Choroid plexus epithelial cell (primary cell): ENCODE results near the gene SLC33A1.

Experiments
- DNase-seq: peaks from one replicate; pipeline ENCODE4 v3.0.0-alpha.2; 2010; ENCODE audit warnings: low read depth
- H3K4me3 ChIP-seq: 2 replicates; pipeline ENCODE4 v1.5.1; 2011; ENCODE audit warnings: low read depth, mild to moderate bottlenecking, control low read depth, low read length, moderate library complexity
- TF ChIP-seq, protein P1 (sequence below): conservative IDR thresholded peaks from 2 replicates; pipeline ENCODE4 v1.5.1; 2011; ENCODE audit warnings: low read depth, mild to moderate bottlenecking, control low read depth, inconsistent platforms, low read length, moderate library complexity

Gene SLC33A1

DNA sequence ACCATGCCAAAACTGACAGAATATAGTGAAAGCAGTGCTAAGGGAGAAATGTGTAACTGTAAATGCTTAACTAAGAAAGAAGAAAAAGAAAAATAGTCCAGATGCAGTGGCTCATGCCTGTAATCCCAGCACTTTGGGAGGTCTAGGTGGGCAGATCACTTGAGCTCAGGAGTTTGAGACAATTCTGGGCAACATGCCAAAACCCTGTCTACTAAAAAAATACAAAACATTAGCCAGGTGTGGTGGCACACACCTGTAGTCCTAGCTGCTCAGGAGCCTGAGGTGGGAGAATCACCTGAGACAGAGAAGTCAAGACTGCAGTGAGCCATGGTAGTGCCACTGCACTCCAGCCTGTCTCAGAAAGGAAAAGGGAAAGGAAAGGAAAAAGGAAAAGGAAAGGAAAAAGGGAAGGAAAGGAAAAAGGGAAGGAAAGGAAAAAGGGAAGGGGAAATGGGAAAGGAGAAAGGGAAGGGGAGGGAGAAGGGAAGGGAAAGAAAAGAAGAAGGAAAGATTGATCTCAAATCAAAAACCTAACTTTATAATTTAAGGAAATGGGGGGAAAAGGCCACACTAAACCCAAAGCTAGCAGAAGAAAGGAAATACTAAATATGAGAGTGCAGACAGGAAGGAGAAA is 68.4 kb downstream of the SLC33A1 start:
- no peak overlapping the region for H3K4me3 ChIP-seq
- TF ChIP-seq, protein P1, sequence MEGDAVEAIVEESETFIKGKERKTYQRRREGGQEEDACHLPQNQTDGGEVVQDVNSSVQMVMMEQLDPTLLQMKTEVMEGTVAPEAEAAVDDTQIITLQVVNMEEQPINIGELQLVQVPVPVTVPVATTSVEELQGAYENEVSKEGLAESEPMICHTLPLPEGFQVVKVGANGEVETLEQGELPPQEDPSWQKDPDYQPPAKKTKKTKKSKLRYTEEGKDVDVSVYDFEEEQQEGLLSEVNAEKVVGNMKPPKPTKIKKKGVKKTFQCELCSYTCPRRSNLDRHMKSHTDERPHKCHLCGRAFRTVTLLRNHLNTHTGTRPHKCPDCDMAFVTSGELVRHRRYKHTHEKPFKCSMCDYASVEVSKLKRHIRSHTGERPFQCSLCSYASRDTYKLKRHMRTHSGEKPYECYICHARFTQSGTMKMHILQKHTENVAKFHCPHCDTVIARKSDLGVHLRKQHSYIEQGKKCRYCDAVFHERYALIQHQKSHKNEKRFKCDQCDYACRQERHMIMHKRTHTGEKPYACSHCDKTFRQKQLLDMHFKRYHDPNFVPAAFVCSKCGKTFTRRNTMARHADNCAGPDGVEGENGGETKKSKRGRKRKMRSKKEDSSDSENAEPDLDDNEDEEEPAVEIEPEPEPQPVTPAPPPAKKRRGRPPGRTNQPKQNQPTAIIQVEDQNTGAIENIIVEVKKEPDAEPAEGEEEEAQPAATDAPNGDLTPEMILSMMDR = no peak
- DNase-seq = no peak

DNA sequence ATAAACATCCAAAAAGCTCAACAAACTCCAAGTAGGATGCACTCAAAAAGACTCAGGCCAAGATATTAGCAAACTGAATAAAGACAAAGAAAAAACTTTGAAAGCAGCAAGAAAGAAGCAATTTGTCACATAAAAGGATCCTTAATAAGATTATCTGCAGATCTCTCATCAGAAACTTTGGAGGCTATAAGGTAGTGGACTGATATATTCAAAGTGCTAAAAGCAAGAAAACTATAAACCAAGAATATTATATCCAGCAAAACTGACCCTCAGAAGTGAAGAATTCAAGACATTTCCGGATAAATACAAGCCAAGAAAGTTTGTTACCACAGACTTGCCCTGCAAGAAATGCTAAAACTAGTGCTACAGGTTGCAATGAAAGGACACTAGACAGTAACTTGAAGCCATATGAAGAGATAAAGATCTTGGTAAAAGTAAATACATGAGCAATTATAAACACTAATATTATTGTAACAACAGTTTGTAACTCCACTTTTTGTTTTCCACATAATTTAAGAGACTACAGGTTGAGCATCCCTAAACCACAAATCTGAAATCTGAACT is 71.8 kb downstream of the SLC33A1 start:
- H3K4me3 ChIP-seq = no peak overlapping the region
- TF ChIP-seq, protein P1 = no peak
- no peak for DNase-seq

DNA sequence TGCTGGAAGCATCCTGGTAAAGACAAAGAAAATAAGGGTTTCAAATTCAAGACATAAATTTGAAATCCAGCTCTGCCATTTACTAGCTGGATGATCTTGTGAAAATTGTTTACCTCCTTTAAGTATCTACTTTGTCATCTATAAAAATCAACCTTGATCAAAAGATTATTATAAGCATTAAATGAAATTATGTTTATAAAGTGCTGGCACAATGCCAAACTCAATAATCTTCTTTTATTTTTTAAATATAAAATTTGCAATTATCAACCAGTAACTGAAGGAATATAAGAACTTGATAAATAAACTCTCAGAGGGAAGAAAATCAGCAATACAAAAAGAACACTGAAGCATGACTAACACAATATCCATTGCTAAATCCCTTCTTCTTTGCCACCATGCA is 73.9 kb downstream of the SLC33A1 start:
- TF ChIP-seq, protein P1 = no peak
- DNase-seq = no peak
- H3K4me3 ChIP-seq = no peak overlapping the region

DNA sequence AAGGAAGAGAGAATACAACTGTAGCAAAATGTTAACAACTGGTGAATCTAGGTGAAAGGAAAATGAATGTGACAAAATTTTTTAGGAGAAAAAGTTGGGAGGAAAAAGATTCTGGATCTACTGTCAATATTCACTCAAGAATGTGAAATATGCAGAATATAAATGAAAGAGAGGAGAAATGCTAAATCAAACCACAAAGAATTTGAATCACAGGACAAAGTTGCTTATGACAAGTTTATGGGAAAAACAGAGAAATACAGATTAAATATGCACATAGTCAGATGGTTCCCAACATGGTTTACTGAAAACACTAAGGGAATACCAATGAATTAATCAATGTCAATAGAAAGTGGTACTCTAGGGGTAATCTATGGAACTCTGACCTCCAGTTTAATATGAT is 75.8 kb downstream of the SLC33A1 start:
- DNase-seq = peak; percentile 57
- H3K4me3 ChIP-seq = no peak overlapping the region
- TF ChIP-seq, protein P1 = no peak

DNA sequence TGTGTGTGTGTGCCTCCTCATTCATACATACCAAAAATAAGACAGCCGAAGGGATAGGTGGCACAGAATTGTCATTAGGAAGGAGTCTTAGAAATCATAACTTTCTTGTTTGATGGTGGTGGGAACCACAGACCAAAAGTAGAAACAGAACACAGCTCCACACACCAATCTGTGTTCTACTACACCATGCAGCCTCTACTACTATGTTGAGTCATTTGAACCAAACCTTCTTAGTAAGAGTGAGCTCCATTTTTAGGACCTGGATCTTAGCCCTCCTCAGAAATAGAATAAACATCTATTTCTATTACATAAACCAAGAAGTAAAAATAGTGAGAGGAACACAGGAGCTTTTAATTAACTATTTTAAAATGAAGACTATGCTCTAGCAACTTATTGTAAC is 81.4 kb downstream of the SLC33A1 start:
- no peak for DNase-seq
- TF ChIP-seq, protein P1 = no peak
- H3K4me3 ChIP-seq = no peak overlapping the region

DNA sequence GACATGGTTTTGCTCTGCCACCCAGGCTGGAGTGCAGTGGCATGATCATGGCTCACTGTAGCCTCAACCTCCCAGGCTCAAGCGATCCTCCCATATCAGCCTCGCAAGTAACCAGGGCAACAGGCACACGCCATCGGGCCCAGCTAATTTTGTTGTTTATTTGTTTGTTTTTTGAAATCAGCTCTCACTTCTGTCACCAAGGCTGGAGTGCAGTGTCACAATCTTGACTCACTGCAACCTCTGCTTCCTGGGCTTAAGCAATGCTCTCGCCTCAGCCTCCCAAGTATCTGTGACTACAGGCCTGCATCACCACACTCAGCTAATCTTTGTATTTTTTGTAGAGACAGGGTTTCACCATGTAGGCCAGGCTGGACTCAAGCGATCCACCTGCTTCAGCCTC is 83.1 kb downstream of the SLC33A1 start:
- TF ChIP-seq, protein P1 = no peak
- H3K4me3 ChIP-seq = no peak overlapping the region
- DNase-seq = no peak
